Liver (tissue), 9 donors: ENCODE results near the gene MIDN. TPM values are rescaled to one million over a fixed set of nuclear protein-coding genes. Genes with fewer than 3 reads are reported as not detected.
A peak's percentile ranks its signal among the peaks of the same experiment; 100 is the strongest.

ENCODE experiments used
- DNase-seq: peaks from one replicate; pipeline ENCODE4 v3.0.0-alpha.2; 2017; ENCODE audit warnings: low spot score
- H3K27ac ChIP-seq, 2 donors: one replicate each; pipeline ENCODE4 v1.7.0; 2013; ENCODE audit warnings: inconsistent platforms in 2 of 2, low read length in 2 of 2, control low read depth in 1 of 2, low read depth in 1 of 2, mild to moderate bottlenecking in 1 of 2
- H3K27me3 ChIP-seq, 4 donors: one replicate each; pipeline versions ENCODE4 v1.6.1 to v1.7.0; 2013; ENCODE audit warnings: low read length in 3 of 4, inconsistent platforms in 1 of 4, mild to moderate bottlenecking in 1 of 4, moderate library complexity in 1 of 4; ENCODE audit not compliant: control insufficient read depth in 4 of 4, insufficient read depth in 4 of 4
- H3K36me3 ChIP-seq, 4 donors: one replicate each; pipeline versions ENCODE4 v1.6.1 to v1.7.0; 2013; ENCODE audit warnings: low read length in 3 of 4, mild to moderate bottlenecking in 3 of 4, low read depth in 1 of 4, moderate library complexity in 1 of 4; ENCODE audit not compliant: control insufficient read depth in 4 of 4, insufficient read depth in 3 of 4
- H3K4me1 ChIP-seq, 4 donors: one replicate each; pipeline versions ENCODE4 v1.6.1 to v1.7.0; 2013; ENCODE audit warnings: low read length in 3 of 4, mild to moderate bottlenecking in 3 of 4, moderate library complexity in 1 of 4; ENCODE audit not compliant: control insufficient read depth in 4 of 4, insufficient read depth in 4 of 4
- H3K4me3 ChIP-seq, 3 donors: one replicate each; pipeline versions ENCODE4 v1.6.1 to v1.7.0; 2013; ENCODE audit warnings: low read length in 3 of 3, control low read depth in 1 of 3, low read depth in 1 of 3, mild to moderate bottlenecking in 1 of 3
- H3K9ac ChIP-seq, 2 donors: one replicate each; pipeline ENCODE4 v1.7.0; 2013; ENCODE audit warnings: low read length in 2 of 2, mild to moderate bottlenecking in 2 of 2, moderate library complexity in 2 of 2, control low read depth in 1 of 2, low read depth in 1 of 2
- H3K9me3 ChIP-seq, 4 donors: one replicate each; pipeline versions ENCODE4 v1.6.1 to v1.7.0; 2013; ENCODE audit warnings: low read length in 3 of 4; ENCODE audit not compliant: control insufficient read depth in 4 of 4
- EGR1 ChIP-seq, 2 donors: IDR thresholded peaks; 2 replicates each; pipeline ENCODE4 v1.6.1; 2016 to 2018; ENCODE audit warnings: antibody characterized with exemption in 2 of 2, low read depth in 2 of 2
- FOXA1 ChIP-seq: IDR thresholded peaks from 2 replicates; pipeline ENCODE4 v1.6.1; 2016; ENCODE audit warnings: antibody characterized with exemption
- GABPA ChIP-seq, 2 donors: IDR thresholded peaks in 1 of 2; conservative IDR thresholded peaks in 1 of 2; 2 replicates each; pipeline ENCODE4 v1.6.1; 2016; ENCODE audit warnings: antibody characterized with exemption in 2 of 2, mild to moderate bottlenecking in 1 of 2, moderate library complexity in 1 of 2
- HNF4A ChIP-seq, 2 donors: conservative IDR thresholded peaks; 2 replicates each; pipeline ENCODE4 v1.6.1; 2016; ENCODE audit warnings: antibody characterized with exemption in 2 of 2, mild to moderate bottlenecking in 2 of 2
- NR2F2 ChIP-seq: IDR thresholded peaks from 2 replicates; pipeline ENCODE4 v1.6.1; 2016; ENCODE audit warnings: antibody characterized with exemption
- RAD21 ChIP-seq, 2 donors: IDR thresholded peaks; 2 replicates each; pipeline ENCODE4 v1.6.1; 2016; ENCODE audit warnings: antibody characterized with exemption in 2 of 2, mild to moderate bottlenecking in 2 of 2
- REST ChIP-seq: IDR thresholded peaks from 2 replicates; pipeline ENCODE4 v1.6.1; 2016; ENCODE audit warnings: antibody characterized with exemption, mild to moderate bottlenecking
- ZBTB33 ChIP-seq: IDR thresholded peaks from 2 replicates; pipeline ENCODE4 v1.6.1; 2016; ENCODE audit warnings: antibody characterized with exemption
- WGBS: extraction: QIAGEN DNeasy Blood & Tissue Kit; methylation state at CpG from one replicate; pipeline ENCODE4 v1.1.7; 2013; 5-methylcytosine and 5-hydroxymethylcytosine counted together
- polyA plus RNA-seq, 2 donors: library from polyadenylated mRNA; stranded (reverse) in 1 of 2; unstranded in 1 of 2; fragments of 200-250 nt in 1 of 2; fragments of >200 nt in 1 of 2; fragmentation: Nextera tagmentation in 1 of 2; extraction: Ambion mirVana in 1 of 2; gene quantifications; one replicate each; pipeline versions ENCODE4 v1.2.1 to v1.2.3, GENCODE V29; 2013 to 2015
- total RNA-seq, 2 donors: library from RNA; depleted of rRNA; stranded (reverse); fragments of >200 nt; gene quantifications; one replicate each; pipeline ENCODE4 v1.2.3, GENCODE V29; 2014
- donor health status: healthy.
- donor health status: healthy.
- donor health status: healthy.
- donor health status: healthy.
- donor health status: healthy.

Gene MIDN
- total and polyA plus RNA-seq, 4 donors = 2.9 to 22.9 (median 11.8) TPM

GRCh38 chr19:1286487-1287353, 38.3 kb downstream of the MIDN start:
- Histone ChIP-seq H3K27ac (no peak overlapping the region), H3K4me3 (peak overlapping the region in 2 of 3 donors; percentile 2 to 73), H3K9ac (no peak overlapping the region), H3K27me3 (no peaks in the 10 kb centered on the region), H3K4me1 (peaks cover 20 to 64% (median 42%) of the 10 kb centered on the region in 4 donors), H3K36me3 (no peaks in the 10 kb centered on the region), H3K9me3 (no peaks in the 10 kb centered on the region)
- 55% methylated on average over 38 of the region's 38 CpGs for WGBS
- TF ChIP-seq GABPA (IDR thresholded peaks at IDR 0.05 in 1 of 2, conservative IDR thresholded peaks at IDR 0.05 in 1 of 2) = no peak
- TF ChIP-seq EGR1 (IDR thresholded peaks at IDR 0.05; ENCODE audit: low read depth in 2 of 2) = no peak
- TF ChIP-seq NR2F2 = no peak
- no peak for TF ChIP-seq FOXA1
- TF ChIP-seq REST = no peak
- no peak for DNase-seq

- Histone ChIP-seq H3K4me1 (peaks cover 20 to 72% (median 49%) of the 10 kb centered on the region in 4 donors), H3K9me3 (no peaks in the 10 kb centered on the region), H3K36me3 (no peaks in the 10 kb centered on the region), H3K27ac (no peak overlapping the region), H3K27me3 (no peaks in the 10 kb centered on the region), H3K9ac (no peak overlapping the region), H3K4me3 (no peak overlapping the region)
- WGBS = 65% methylated on average over 55 of the region's 55 CpGs
- no peak for TF ChIP-seq REST
- no peak for TF ChIP-seq ZBTB33
- no peak for TF ChIP-seq RAD21 (IDR thresholded peaks at IDR 0.05)
- TF ChIP-seq HNF4A (conservative IDR thresholded peaks at IDR 0.05) = no peak
- DNase-seq = no peak
These were observed 39.2 kb downstream of the MIDN start for GRCh38 chr19:1287354-1288225.
